ENCODE measurements around the gene XPO1.

- TF ChIP-seq CTCF (IDR thresholded peaks at IDR 0.05) (no peak), POLR2A (IDR thresholded peaks at IDR 0.05) (no peak)
Measured at GRCh38 chr2:61558160-61558559, 20.0 kb upstream of the XPO1 start.
